H9 (cell line): ENCODE results near the gene CEBPE. TPM values are rescaled to one million over a fixed set of nuclear protein-coding genes. Genes with fewer than 3 reads are reported as not detected.
A peak's percentile ranks its signal among the peaks of the same experiment; 100 is the strongest.

Experiments used
- DNase-seq: peaks from one replicate; pipeline ENCODE4 v3.0.0-alpha.2; 2017
- H2AFZ ChIP-seq: one replicate; pipeline ENCODE4 v1.6.1; 2013; ENCODE audit warnings: mild to moderate bottlenecking, low read length, control low read depth, moderate library complexity
- H2AK5ac ChIP-seq: 2 replicates; pipeline ENCODE4 v1.6.1; 2013; ENCODE audit warnings: low read length, control low read depth, mixed read lengths; ENCODE audit not compliant: insufficient read length
- H2BK120ac ChIP-seq: one replicate; pipeline ENCODE4 v1.6.1; 2013; ENCODE audit warnings: low read depth, mild to moderate bottlenecking, low read length, control low read depth, inconsistent platforms; ENCODE audit not compliant: poor library complexity, severe bottlenecking
- H2BK12ac ChIP-seq: 2 replicates; pipeline ENCODE4 v1.6.1; 2013; ENCODE audit warnings: low read length, control low read depth, mixed read lengths, low read depth; ENCODE audit not compliant: insufficient read length
- H2BK15ac ChIP-seq: 2 replicates; pipeline ENCODE4 v1.6.1; 2013; ENCODE audit warnings: low read depth, low read length, control low read depth
- H2BK20ac ChIP-seq: one replicate; pipeline ENCODE4 v1.6.1; 2013; ENCODE audit warnings: low read depth, mild to moderate bottlenecking, low read length, control low read depth, inconsistent platforms; ENCODE audit not compliant: poor library complexity, severe bottlenecking
- H2BK5ac ChIP-seq: 2 replicates; pipeline ENCODE4 v1.6.1; 2013; ENCODE audit warnings: low read length, control low read depth, mixed read lengths; ENCODE audit not compliant: insufficient read length
- H3K14ac ChIP-seq: 2 replicates; pipeline ENCODE4 v1.6.1; 2013; ENCODE audit warnings: low read length, control low read depth; ENCODE audit not compliant: insufficient read depth
- H3K18ac ChIP-seq: 2 replicates; pipeline ENCODE4 v1.6.1; 2013; ENCODE audit warnings: low read depth, mild to moderate bottlenecking, mixed read lengths, low read length, control low read depth; ENCODE audit not compliant: insufficient read length
- H3K23ac ChIP-seq: 2 replicates; pipeline ENCODE4 v1.6.1; 2013; ENCODE audit warnings: low read length, control low read depth, mixed read lengths, low read depth; ENCODE audit not compliant: insufficient read length
- H3K23me2 ChIP-seq: 2 replicates; pipeline ENCODE4 v1.6.1; 2013; ENCODE audit warnings: low read depth, mild to moderate bottlenecking, mixed read lengths, low read length, control low read depth; ENCODE audit not compliant: insufficient read length, poor library complexity, severe bottlenecking
- H3K27ac ChIP-seq: 2 replicates; pipeline ENCODE4 v1.5.1; 2013; ENCODE audit warnings: low read length, control low read depth, mixed read lengths, low read depth; ENCODE audit not compliant: insufficient read length
- H3K27me3 ChIP-seq: 2 replicates; pipeline ENCODE4 v1.6.1; 2013; ENCODE audit warnings: low read length, control low read depth, inconsistent platforms; ENCODE audit not compliant: insufficient read depth
- H3K4ac ChIP-seq: 2 replicates; pipeline ENCODE4 v1.6.1; 2013; ENCODE audit warnings: low read depth, mild to moderate bottlenecking, control low read depth, inconsistent platforms, low read length, moderate library complexity
- H3K4me1 ChIP-seq: 2 replicates; pipeline ENCODE4 v1.6.1; 2013; ENCODE audit warnings: low read length, control low read depth, inconsistent platforms; ENCODE audit not compliant: insufficient read depth
- H3K4me2 ChIP-seq: 2 replicates; pipeline ENCODE4 v1.6.1; 2013; ENCODE audit warnings: low read length, control low read depth, mixed read lengths; ENCODE audit not compliant: insufficient read length, insufficient read depth
- H3K56ac ChIP-seq: 2 replicates; pipeline ENCODE4 v1.6.1; 2013; ENCODE audit warnings: low read depth, mild to moderate bottlenecking, mixed read lengths, low read length, control low read depth; ENCODE audit not compliant: insufficient read length
- H3K79me1 ChIP-seq: 2 replicates; pipeline ENCODE4 v1.6.1; 2013; ENCODE audit warnings: low read depth, mild to moderate bottlenecking, moderate library complexity, low read length, control low read depth, inconsistent platforms; ENCODE audit not compliant: insufficient read depth, poor library complexity, severe bottlenecking
- H3K79me2 ChIP-seq: 2 replicates; pipeline ENCODE4 v1.6.1; 2013; ENCODE audit warnings: low read length, control low read depth, inconsistent platforms; ENCODE audit not compliant: insufficient read depth
- H3K9ac ChIP-seq: 2 replicates; pipeline ENCODE4 v1.6.1; 2013; ENCODE audit warnings: low read length, control low read depth, mixed read lengths; ENCODE audit not compliant: insufficient read length; ENCODE audit errors: extremely low read depth
- H3K9me3 ChIP-seq: one replicate; pipeline ENCODE4 v1.6.1; 2013; ENCODE audit warnings: low read depth, low read length, inconsistent platforms; ENCODE audit not compliant: control insufficient read depth
- H3T11ph ChIP-seq: one replicate; pipeline ENCODE4 v1.6.1; 2013; ENCODE audit warnings: mild to moderate bottlenecking, low read length, control low read depth, inconsistent platforms
- H4K20me1 ChIP-seq: one replicate; pipeline ENCODE4 v1.6.1; 2013; ENCODE audit not compliant: control insufficient read depth, insufficient read length, insufficient read depth
- H4K5ac ChIP-seq: 2 replicates; pipeline ENCODE4 v1.6.1; 2013; ENCODE audit warnings: low read depth, mild to moderate bottlenecking, mixed read lengths, low read length, control low read depth; ENCODE audit not compliant: insufficient read length
- H4K8ac ChIP-seq: replicated peaks from 2 replicates; pipeline ENCODE4 v1.6.1; 2013; ENCODE audit warnings: low read length, control low read depth, mixed read lengths, low read depth; ENCODE audit not compliant: insufficient read length
- H4K91ac ChIP-seq: 2 replicates; pipeline ENCODE4 v1.6.1; 2013; ENCODE audit warnings: low read depth, mild to moderate bottlenecking, moderate library complexity, mixed read lengths, low read length, control low read depth; ENCODE audit not compliant: insufficient read length
- H3K27ac Mint-ChIP-seq, 3 experiments: 2 replicates in 2 of 3; 3 replicates in 1 of 3; pipeline ENCODE4 v1.8.0; 2020 to 2021; ENCODE audit warnings: mixed read lengths in 3 of 3, mild to moderate bottlenecking in 1 of 3, moderate library complexity in 1 of 3
- H3K27me3 Mint-ChIP-seq: 2 replicates; pipeline ENCODE4 v1.8.0; 2021; ENCODE audit warnings: low read depth, mild to moderate bottlenecking, moderate library complexity, mixed read lengths
- H3K36me3 Mint-ChIP-seq, 3 experiments: 2 replicates in 2 of 3; 3 replicates in 1 of 3; pipeline ENCODE4 v1.8.0; 2020 to 2021; ENCODE audit warnings: low read depth in 3 of 3, mixed read lengths in 3 of 3; ENCODE audit not compliant: insufficient read depth in 1 of 3
- H3K4me1 Mint-ChIP-seq, 2 experiments: 2 replicates each; pipeline ENCODE4 v1.8.0; 2020; ENCODE audit warnings: mixed read lengths in 2 of 2
- H3K4me3 Mint-ChIP-seq, 2 experiments: 2 replicates in 1 of 2; 3 replicates in 1 of 2; pipeline ENCODE4 v1.8.0; 2020 to 2021; ENCODE audit warnings: mild to moderate bottlenecking in 2 of 2, mixed read lengths in 2 of 2, moderate library complexity in 1 of 2
- H3K9me3 Mint-ChIP-seq, 2 experiments: 2 replicates in 1 of 2; 3 replicates in 1 of 2; pipeline ENCODE4 v1.8.0; 2020; ENCODE audit warnings: mild to moderate bottlenecking in 2 of 2, mixed read lengths in 2 of 2, moderate library complexity in 1 of 2
- WGBS: extraction: QIAGEN DNeasy Blood & Tissue Kit; methylation state at CpG from one replicate; pipeline ENCODE4 v1.1.7; 2013; ENCODE audit warnings: missing lambda C conversion rate, low lambda C conversion rate, mixed read lengths; ENCODE audit not compliant: insufficient read length; ENCODE audit errors: extremely low coverage; 5-methylcytosine and 5-hydroxymethylcytosine counted together
- total RNA-seq: library from RNA; stranded (reverse); gene quantifications from 2 replicates; pipeline ENCODE4 v1.2.1, GENCODE V29; 2021
- TF ChIP-seq, protein P1 (sequence below): fragments of 200-600 bp; sonication (generic); conservative IDR thresholded peaks from 3 replicates; pipeline ENCODE4 v1.8.0; 2021; ENCODE audit warnings: antibody characterized with exemption, mild to moderate bottlenecking

Gene CEBPE
- total RNA-seq, 1 experiment from 2014 or later: not detected

- Histone ChIP-seq H4K91ac (no peak overlapping the region), H2BK15ac (no peak overlapping the region), H2AK5ac (no peak overlapping the region), H4K8ac (no peak overlapping the region), H3K14ac (peak overlapping the region; percentile 78), H3K79me2 (no peaks in the 10 kb centered on the region), H2AFZ (no peak overlapping the region), H4K20me1 (no peaks in the 10 kb centered on the region), H3K4me1 (peaks cover 19% of the 10 kb centered on the region; the same call in 1 of the 2 replicates), H3K27ac (peak overlapping the region; percentile 88), H2BK5ac (peak overlapping the region; percentile 50), H3K9me3 (no peaks in the 10 kb centered on the region), H2BK120ac (no peak overlapping the region), H2BK12ac (no peak overlapping the region), H3K23ac (no peak overlapping the region), H3K4me2 (peak overlapping the region; percentile 51), H4K5ac (no peak overlapping the region), H3K79me1 (no peaks in the 10 kb centered on the region), H3K18ac (peak overlapping the region; percentile 89), H3K9ac (no peak overlapping the region), H3K4ac (no peak overlapping the region; the same call in 1 of the 2 replicates), H3K27me3 (no peaks in the 10 kb centered on the region), H3K56ac (no peak overlapping the region), H3T11ph (no peak overlapping the region), H3K23me2 (peaks cover 4% of the 10 kb centered on the region), H2BK20ac (no peak overlapping the region)
- Mint-ChIP-seq H3K4me1 (peaks cover 43 to 54% of the 10 kb centered on the region in 2 experiments), H3K9me3 (no peaks in the 10 kb centered on the region), H3K27ac (peak overlapping the region; percentile 95 to 99 (median 98)), H3K36me3 (peaks cover 52 to 61% (median 59%) of the 10 kb centered on the region in 3 experiments), H3K4me3 (peak overlapping the region; percentile 41 to 71), H3K27me3 (no peaks in the 10 kb centered on the region)
- DNase-seq: peak; percentile 80
- no CpG with 5 or more reads among the region's 11 CpGs for WGBS
- TF ChIP-seq, protein P1, sequence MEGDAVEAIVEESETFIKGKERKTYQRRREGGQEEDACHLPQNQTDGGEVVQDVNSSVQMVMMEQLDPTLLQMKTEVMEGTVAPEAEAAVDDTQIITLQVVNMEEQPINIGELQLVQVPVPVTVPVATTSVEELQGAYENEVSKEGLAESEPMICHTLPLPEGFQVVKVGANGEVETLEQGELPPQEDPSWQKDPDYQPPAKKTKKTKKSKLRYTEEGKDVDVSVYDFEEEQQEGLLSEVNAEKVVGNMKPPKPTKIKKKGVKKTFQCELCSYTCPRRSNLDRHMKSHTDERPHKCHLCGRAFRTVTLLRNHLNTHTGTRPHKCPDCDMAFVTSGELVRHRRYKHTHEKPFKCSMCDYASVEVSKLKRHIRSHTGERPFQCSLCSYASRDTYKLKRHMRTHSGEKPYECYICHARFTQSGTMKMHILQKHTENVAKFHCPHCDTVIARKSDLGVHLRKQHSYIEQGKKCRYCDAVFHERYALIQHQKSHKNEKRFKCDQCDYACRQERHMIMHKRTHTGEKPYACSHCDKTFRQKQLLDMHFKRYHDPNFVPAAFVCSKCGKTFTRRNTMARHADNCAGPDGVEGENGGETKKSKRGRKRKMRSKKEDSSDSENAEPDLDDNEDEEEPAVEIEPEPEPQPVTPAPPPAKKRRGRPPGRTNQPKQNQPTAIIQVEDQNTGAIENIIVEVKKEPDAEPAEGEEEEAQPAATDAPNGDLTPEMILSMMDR: no peak
These were observed 42.0 kb upstream of the CEBPE start for GRCh38 chr14:23160924-23161522.
